NCI-H2227 treated with DMSO at 0.1 percent for 48 hours (cell line): ENCODE data around the gene GBP4.
"Not testable (repeated sequence)": the region's sequence is repeated elsewhere in the genome, so short reads cannot be mapped to it uniquely, and the experiment has no call there.

Source experiments
- DNase-seq: peaks from one replicate; lab custom pipeline; 2025; lab: John Stamatoyannopoulos, UW

Gene GBP4, protein sequence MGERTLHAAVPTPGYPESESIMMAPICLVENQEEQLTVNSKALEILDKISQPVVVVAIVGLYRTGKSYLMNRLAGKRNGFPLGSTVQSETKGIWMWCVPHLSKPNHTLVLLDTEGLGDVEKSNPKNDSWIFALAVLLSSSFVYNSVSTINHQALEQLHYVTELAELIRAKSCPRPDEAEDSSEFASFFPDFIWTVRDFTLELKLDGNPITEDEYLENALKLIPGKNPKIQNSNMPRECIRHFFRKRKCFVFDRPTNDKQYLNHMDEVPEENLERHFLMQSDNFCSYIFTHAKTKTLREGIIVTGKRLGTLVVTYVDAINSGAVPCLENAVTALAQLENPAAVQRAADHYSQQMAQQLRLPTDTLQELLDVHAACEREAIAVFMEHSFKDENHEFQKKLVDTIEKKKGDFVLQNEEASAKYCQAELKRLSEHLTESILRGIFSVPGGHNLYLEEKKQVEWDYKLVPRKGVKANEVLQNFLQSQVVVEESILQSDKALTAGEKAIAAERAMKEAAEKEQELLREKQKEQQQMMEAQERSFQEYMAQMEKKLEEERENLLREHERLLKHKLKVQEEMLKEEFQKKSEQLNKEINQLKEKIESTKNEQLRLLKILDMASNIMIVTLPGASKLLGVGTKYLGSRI

DNA sequence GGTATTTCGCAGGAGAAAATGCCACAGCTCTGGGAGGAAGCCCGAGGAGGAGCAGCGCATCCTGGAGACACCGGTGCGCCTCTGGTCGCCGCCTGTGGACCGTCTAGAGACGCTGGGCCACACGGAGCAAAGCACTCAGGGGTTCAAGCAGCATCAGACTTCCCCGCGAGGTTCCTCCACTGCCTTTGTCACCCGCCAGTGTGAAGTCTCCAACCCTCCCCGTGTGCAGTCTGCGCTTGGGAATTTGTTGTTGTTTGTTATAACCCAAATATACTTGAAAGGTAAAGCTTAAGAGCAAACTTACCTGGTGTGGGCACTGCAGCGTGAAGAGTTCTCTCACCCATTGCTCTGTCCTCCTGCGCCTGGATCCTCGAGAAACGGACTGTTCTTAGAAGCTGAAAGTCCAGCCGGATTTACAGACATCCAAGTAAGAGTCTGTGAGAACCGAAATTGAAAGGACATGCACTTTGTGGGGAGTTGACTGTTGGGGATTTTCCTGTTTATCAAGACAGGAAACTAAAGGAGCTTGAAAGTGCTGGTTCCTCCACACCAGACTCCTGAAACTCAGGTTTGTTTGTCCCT, at the start of gene GBP4:
Gene GBP4, minus strand, starts transcription at position 452 of the 582 bp plus-strand sequence. Its CDS starts 108 bp downstream, at position 344.
- DNase-seq: no peak

DNA sequence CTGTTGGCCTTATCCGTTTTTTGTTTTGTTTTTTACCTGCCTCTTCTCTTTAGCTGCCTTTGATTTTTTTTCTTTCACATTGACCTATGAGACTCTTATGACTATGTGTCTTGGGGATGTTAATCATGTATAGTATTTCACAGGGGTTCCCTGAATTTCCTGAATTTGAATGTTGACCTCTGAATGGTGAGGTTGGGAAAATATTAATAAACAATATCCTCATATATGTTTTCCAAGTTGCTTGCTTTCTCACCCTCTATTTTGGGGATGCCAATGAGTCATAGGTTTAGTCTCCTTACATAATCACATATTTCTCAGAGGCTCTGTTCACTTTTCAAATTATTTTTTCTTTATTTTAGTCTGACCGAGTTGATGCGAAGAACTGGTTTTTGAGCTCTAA, 44.3 kb upstream of the GBP4 start:
- DNase-seq: no peak

DNA sequence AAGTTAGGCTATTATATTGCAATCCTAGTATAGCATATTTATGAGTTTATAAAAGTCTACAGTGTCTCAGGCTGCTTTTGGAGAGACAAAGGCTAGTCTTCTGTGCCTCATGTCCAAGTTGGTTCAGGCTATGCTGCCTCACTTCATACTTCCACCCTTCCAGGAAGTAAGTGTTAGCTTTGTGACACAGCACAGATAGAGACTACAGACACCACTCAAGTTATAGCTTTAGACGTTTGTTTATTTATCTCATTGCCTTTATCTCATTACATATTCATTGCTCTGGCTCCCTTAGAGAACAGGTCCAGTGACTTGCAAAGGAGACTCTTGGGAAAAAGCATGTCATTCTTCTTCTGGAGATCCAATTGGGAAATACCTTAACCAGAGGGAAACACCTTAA, 22.6 kb upstream of the GBP4 start:
- DNase-seq: no peak

DNA sequence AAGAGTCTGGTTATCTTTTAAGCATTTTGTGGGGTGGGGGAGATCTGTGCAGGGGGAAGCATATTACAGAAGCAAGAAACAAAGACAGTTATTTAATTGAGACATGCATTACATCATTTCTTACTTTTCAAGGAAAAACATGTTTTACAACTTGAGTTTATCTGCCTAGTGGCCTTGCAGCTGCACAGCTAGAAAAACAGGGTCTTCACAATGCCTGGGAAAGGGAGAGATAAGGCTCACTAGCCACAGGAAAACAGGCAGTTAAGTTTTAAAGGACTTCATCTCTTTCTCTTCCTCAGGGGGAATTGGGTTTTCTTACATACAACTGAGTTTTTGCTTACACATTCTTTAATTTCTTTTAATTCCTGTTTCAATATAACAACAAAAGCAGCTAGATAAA, 21.1 kb upstream of the GBP4 start:
- DNase-seq: not testable (repeated sequence)

DNA sequence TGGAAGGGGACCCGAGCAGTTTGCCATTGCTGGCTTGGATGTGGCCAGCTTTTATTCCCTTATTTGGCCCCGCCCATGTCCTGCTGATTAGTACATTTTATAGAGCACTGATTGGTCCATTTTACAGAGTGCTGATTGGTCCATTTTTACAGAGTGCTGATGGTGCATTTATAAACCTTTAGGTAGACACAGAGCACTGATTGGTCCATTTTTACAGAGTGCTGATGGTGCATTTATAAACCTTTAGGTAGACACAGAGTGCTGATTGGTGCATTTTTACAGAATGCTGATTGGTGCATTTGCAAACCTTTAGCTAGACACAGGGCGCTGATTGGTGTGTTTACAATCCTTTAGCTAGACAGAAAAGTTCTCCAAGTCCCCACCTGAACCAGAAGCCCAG, 20.2 kb upstream of the GBP4 start:
- not testable (repeated sequence) for DNase-seq

DNA sequence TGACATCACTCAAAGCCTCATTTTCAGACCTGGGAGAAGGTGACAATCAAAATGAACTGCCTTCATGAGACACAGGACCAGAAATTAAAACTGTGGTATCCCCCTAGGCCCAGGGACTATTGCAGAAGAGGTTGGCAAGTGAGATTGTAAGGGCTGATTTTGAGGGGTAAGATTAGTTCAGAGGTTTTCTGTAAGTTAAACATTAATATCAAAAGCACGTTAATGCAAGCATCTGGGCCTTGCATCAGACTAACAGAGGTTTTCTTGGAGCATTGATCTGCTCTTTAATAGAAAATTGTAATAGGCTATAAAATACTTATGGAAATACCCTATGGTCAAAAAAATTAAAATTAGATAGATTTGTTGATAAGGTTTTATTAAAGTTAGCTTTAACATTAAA, 14.6 kb upstream of the GBP4 start:
- no peak for DNase-seq

DNA sequence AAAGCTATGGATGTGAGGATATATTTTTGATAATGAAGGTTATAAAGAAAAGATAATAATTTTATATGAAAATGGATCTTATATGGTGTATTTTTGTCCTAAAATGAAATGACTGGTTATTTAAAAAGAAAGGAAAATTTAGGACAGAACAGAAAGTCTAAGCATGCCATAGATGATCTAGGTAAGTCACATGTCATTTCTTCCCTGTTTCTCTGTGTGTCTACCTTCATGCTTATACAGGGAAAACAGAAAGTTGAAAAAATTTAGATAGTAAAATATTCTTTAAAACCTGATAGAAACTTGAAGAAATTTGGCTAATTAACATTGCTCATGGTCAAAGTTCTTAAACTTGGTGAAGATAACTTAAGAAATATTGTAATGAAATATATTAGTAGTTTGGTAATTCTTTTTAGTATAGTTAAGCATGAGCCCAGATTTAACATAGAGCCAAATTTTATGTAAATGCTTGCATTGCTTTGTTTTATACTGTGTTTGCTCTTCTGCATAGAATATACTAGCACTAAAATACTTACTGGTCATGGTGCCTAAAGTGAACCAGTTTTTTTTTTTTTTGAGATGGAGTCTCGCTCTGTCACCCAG, 12.4 kb upstream of the GBP4 start:
- DNase-seq: no peak

DNA sequence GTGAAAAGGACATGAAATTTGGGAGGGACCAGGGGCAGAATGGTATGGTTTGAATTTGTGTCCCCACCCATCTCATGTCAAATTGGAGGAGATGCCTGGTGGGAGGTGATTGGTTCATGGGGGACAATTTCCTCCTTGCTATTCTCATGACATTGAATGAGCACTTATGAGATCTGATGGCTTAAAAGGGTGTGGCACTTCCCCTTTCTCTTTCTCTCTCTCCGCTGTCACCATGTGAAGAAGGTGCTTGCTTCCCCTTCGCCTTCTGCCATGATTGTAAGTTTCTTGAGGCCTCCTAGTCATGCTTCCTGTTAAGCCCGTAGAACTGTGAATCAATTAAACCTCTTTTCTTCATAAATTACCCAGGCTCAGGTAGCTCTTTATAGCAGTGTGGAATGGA, 7.6 kb upstream of the GBP4 start:
- no peak for DNase-seq

DNA sequence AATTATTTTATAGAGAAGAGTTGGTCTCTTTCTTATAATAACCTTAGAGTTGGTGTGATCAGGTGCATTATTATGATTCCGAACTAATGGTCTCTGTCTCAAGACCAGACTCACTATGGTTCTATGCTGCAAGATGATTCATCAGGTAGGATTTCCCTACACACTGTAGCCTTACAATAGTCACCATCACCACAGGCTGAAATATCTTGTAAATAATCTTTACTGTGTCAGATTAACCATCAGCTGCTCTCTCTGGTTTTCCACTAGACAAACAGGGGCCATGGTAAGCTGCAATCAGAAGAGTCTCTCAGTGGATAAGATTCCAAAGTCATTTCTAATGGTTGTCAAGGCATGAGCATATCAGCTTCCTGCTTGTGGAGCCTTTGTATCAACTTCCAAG, 4.4 kb upstream of the GBP4 start:
- no peak for DNase-seq

DNA sequence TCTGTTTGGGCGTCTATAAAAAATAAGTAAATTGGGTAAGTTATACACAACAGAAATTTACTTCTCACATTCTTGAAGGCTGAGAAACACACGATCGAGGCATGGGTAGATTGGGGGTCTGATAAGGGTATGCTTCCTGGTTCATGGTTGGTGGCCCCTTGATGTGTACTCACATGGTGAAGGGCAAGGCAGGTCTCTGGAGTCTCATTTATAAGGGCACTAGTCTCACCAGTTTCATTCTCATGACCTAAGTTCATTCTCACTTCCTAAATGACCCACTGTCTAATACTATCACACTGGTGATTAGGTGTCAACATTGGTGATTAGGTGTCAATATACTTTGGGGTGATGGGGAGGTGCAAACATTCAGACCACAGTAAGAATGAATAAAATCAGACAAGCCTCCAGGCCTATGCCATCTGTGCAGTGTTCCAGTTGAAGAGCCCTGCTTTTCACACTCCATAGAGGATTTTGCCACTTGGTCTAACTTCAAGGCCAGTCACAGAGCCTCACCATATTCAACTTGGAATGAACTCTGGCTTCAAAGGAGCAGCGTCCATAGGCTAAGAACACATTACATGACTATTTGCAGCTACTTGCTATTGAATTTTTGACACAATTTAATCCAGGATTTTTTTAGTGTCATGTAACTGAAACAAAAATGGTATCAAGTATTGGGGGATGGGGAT, 2.5 kb upstream of the GBP4 start:
- DNase-seq: no peak

DNA sequence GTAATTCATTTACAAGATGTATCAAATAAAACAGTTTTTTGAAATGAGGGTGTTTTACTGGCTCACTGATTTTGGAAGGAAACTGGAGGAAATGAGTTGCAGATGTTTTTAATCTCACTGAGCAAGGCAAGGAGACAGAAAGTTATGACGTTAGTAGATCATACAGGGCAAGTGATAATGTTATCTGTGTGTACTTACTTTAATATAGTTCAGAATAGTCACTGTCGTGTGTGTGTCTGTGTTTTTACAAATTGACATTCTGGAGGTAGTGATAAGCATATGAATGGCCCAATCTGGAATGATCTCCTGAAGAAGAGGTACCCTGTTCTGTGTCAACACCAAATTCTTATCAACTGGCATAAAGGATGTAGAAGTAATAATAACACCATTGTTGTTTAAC, 1.9 kb upstream of the GBP4 start:
- DNase-seq: no peak

DNA sequence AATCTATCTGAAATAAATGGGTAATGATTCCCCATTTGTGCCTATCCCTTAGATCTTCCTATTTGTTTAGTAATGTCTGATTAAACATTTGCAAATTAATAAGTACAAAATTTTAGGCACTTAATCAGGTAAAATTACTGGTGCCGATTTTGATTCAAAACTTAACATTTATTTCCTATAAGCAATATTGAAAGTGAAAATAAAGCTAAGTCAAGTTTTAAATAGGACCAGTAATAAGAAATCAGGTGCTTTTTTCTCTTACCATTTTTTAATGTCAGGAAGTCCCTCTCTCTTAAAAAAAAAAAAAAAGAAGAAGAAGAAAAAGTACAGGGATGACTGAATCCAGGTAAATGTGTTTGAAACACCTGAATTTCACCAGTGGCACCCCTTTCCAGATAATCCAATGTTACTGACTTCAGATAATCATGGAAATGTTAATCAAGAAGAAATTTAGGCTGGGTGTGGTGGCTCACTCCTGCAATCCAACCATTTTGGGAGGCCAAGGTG, 836 bp upstream of the GBP4 start:
- DNase-seq: no peak

DNA sequence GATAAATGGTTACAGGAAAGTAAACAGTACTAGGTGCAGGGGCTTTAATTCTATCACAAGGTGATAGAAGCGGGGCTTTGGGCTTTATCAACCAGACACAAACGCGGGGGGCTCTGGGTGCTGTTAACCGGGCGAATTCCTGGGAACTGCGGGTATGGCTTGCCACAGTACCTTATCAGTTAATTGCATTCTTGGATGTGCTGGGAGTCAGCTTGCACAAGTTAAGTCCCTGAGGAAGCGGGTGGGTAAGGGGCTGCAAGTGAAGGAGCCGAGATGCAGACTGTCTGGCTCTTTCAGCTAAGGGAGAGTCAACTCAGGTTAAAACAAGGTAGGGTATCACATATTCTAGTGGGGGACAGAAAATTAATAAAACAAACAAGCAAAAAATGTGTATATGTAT, 661 bp downstream of the GBP4 start:
- no peak for DNase-seq

DNA sequence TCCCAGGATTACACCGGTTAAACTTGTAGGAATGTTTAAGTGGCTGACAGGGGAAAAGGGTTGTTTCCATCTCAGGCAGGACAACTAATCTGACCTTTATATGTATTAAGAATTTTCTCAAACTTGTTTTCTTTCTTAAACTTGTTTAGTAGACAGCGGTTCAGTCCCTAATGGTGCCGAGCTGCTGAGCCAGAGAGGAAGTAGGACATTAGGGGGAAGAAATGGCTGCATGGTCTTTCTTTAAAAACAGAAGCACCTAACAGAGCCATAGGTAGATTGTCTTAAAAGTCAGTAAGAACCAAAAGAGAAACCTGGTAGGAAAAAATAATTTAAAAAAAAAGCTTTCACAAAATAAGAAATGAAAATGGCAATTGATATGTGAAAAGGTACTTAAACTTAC, 3.3 kb downstream of the GBP4 start:
- no peak for DNase-seq

DNA sequence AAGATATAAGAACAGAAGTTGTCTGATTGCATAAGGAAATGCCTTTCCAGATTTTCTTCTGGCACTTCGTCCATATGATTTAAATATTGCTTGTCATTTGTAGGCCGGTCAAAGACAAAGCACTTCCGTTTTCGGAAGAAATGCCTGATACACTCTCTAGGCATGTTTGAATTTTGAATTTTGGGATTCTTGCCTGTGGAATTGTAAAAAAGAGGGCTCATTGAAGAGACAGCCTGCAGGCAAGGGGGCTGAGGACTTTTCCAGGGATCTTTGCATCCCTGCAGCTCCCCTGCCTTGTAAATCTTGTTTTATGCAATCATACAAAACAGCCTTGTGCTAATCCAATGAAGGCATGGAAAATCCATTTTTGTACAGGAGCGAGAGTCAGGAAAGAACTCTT, 7.4 kb downstream of the GBP4 start:
- no peak for DNase-seq

DNA sequence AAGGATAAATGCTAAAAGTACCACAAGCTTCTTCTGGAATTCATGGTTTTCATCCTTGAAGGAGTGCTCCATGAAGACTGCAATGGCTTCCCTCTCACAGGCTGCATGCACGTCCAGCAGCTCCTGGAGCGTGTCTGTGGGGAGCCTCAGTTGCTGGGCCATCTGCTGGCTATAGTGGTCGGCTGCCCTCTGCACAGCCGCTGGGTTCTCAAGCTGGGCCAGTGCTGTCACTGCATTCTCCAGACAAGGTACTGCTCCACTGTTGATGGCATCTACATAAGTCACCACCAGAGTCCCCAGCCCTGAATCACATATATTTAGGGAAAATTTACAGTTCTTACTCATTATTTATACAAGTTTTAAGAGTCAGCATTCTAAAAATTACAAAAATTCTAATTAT, 8.7 kb downstream of the GBP4 start:
- no peak for DNase-seq

DNA sequence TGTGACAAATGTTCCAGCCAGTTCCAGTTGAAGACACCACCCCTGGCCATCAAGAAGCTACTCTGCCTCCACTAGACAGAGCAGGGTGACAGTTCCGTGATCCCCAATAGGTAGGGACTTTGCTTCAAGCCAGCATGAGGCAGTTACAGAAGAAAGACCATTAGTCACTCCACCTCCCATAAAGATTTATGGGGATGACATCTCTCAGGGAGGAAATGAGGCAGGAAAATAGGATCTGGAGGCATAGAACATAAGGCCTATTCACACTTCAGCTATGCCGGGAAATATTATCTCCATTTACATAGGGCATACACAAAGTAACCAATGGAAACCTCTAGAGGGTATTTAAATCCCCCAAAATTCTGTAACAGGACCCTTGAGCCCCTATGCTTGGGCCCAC, 19.4 kb downstream of the GBP4 start:
- DNase-seq: no peak

DNA sequence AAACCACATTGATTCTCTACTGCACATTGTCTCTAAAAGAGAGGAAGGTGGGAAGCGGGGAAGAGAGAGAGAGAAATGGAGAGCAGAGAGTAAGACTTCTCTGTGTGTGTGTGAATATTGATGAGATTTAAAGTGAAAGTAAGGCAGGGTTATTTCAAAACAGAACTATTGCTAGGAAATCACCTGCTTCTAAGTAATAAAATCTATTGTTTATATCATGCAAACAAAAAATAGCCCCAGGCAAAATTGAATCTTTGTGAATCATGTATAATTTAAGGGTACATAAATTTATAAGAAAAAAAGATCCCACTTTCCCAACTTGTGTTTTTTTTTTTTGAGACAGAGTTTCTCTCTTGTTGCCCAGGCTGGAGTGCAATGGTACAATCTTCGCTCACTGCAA, 21.8 kb downstream of the GBP4 start:
- DNase-seq: no peak

DNA sequence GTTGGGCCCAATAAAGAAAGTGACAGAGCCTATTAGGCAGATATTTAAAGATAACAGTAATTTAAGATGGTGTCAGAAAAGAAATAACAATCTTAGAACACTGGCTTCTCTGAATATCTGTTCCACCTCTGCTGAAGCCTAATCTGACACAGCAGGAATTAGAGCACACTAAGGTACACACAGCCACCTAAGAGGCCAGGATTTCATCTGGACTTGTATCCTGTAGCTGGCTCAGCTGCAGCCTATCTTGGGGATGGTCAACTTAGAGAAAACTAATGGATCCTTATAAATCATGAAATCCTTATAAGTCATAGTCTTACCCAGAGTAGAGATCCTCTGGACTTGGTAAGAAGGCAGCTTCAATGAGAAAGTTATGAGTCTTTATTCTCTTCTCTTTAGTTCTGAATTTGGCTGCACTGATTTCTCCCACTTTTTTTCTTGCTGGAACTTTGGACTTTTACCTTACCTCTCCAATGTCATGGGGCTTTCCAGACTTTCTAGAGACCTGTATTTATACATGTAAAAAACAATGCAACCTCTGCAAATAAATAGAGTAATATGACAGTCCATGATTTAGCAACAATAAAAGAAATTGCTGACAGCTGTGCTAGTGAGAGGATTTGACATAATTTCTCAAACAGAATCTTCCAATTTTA, 23.0 kb downstream of the GBP4 start, which contains the start of gene GBP7:
Gene GBP7, minus strand, starts transcription at position 403 of the 656 bp plus-strand sequence. CDS start 4,068 bp downstream, outside the sequence.
- DNase-seq: no peak

DNA sequence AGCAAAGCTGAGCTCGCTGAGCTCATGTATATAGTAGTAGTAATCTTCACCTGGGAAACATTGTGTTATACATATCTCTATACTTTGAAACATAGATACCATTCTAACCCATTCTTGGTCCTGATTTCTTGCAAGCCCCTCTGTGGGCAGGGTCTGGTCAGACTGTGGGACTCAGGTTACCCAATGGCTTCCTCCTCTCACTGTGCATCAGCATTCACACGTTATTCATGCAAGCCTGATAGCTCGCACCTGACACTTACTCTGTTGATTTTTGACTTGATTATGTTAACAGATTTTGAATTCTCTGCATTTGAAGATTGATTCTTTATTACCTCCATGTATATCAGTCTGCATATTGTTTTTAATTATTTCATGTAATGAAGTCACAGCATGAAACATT, 24.3 kb downstream of the GBP4 start:
- no peak for DNase-seq

DNA sequence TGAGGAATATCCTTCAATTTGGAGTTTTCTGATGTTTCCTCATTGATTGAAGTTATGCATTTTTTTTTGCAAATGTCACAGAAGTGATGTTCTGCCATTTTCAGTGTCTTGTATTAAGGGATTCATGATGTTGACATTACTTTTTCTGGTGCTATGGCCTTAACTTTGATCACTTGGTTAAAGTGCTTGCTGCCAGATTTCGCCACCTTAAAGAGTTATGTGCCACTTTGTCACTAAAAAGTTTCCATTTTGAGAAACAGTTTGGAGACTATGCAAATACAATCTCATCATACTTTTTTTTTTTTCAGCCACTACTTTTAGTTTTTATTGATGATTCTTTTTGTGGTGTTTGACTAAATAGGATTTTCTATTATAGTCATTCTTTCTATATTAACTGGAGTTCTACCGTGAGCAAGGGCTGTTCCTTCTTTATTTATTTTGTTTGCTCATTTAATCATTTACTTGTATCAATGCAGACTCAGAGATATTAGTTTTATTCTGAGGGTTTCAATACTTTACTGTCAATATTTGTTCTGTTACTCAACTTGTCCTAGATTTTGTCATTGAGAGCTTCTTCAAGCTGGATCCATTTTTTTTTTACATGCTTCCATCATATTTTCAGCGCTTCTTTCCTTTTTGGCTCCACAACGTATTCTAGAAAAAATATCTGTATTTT, 26.1 kb downstream of the GBP4 start:
- no peak for DNase-seq
